PFSK-1 (cell line): Measurements from ENCODE around the gene TTC3.

Source experiments
- POLR2AphosphoS5 ChIP-seq: IDR thresholded peaks from 2 replicates; pipeline ENCODE4 v1.6.1; 2012; ENCODE audit warnings: low read depth, mild to moderate bottlenecking, control low read depth, low read length, moderate library complexity
- SIN3A ChIP-seq: IDR thresholded peaks from 2 replicates; pipeline ENCODE4 v1.6.1; 2012; ENCODE audit warnings: mild to moderate bottlenecking, low read length, moderate library complexity, borderline replicate concordance; ENCODE audit not compliant: insufficient read depth
- TAF1 ChIP-seq: IDR thresholded peaks from 2 replicates; pipeline ENCODE4 v1.6.1; 2012; ENCODE audit warnings: low read length, control low read depth, borderline replicate concordance; ENCODE audit not compliant: insufficient read depth

DNA sequence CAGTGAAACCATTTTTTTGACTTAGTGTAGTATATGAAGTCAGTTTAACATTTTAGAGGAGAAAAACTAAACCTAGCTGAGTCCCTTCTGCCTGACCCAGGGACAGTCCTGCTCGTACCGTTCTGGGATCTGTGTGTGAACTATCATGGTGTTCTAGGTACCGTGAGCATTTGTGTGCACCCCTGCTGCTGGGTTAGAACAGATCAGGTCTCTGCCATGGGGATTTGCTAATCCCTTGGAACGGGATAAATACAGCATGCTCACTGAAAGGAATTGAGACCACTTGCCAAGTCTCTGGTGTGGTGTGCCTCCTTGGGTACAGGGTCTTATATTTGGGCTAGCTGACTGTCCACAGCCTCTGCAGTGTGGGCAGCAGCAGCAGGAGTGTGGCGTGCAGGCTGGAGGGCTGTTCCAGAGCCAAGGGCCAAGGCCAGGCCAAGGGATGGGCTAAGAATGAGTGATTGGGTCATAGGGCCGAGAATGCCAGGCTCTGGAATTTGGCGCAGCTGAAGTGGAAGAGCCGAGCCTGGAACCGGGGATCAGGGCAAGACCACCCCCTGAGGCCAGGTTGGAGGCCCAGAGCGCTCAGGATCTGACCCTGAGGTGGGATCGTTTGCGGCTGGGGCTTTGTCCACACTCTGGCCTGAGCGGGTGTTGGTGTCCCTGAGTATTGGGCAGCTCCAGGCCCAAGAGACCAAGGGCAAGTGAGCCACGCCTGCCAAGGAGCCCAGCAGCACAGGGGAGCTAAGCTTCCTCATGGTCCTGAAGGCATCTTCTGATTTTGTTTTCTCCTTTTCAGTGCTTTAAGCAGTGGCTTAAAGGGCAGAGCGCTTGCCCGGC lies 127.8 kb downstream of the TTC3 start:
- no peak for TF ChIP-seq POLR2AphosphoS5
- TF ChIP-seq TAF1: no peak
- TF ChIP-seq SIN3A: no peak
